ENCODE measurements around the gene ZNF343. TPM values are rescaled to one million over a fixed set of nuclear protein-coding genes. Genes with fewer than 3 reads are reported as not detected.

ZNF343 gene
- total RNA-seq, 1 experiment from 2014 or later, result 3.4 TPM

DNA sequence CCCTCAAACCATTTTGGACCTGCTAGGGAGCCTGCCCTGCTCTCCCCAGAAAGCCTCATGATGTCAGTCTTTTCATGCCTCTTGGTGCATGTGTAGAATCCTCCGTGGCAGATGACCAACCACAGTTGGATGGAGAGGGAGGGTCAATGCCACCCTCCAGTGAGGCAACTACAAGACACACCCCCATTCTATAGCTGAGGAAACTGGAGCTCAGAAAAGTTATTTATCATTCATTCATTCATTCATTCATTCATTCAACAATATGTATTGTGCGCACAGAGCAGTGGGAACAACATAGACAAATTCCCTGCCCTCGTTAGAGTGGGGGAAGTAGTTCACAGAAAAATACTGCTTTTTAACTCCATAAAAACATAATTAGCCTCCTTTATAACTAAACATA is 54.9 kb downstream of the ZNF343 start:
- H3K4me1 Mint-ChIP-seq, result no peaks in the 10 kb centered on the region
- peaks cover 0 to 3% (median 1%) of the 10 kb centered on the region in 3 experiments; a peak in 3 of 7 replicates for H3K36me3 Mint-ChIP-seq (ENCODE audit: insufficient read depth in 1 of 3, low read depth in 3 of 3)
- H3K27ac Mint-ChIP-seq, result no peak overlapping the region
- H2BK5ac ChIP-seq (ENCODE audit: insufficient read length, low read length), result no peak overlapping the region
- H3K9me3 Mint-ChIP-seq, result no peaks in the 10 kb centered on the region
- no peak overlapping the region for H4K8ac ChIP-seq (replicated peaks; ENCODE audit: insufficient read length, low read depth, low read length)
- no peaks in the 10 kb centered on the region for H3K27me3 ChIP-seq (ENCODE audit: insufficient read depth, low read length)
- H3K56ac ChIP-seq (ENCODE audit: insufficient read length, low read depth, low read length), result no peak overlapping the region
- no peak overlapping the region for H3K27ac ChIP-seq (ENCODE audit: insufficient read length, low read depth, low read length)
- no peaks in the 10 kb centered on the region for H4K20me1 ChIP-seq (ENCODE audit: control insufficient read depth, insufficient read depth, insufficient read length)
- H2BK20ac ChIP-seq (ENCODE audit: low read depth, low read length, poor library complexity, severe bottlenecking), result no peak overlapping the region
- no peak overlapping the region for H2AK5ac ChIP-seq (ENCODE audit: insufficient read length, low read length)
- no peak overlapping the region for H3K4me2 ChIP-seq (ENCODE audit: insufficient read depth, insufficient read length, low read length)
- no peak overlapping the region for H3K18ac ChIP-seq (ENCODE audit: insufficient read length, low read depth, low read length)
- no peak overlapping the region for H4K91ac ChIP-seq (ENCODE audit: insufficient read length, low read depth, low read length)
- H3K79me1 ChIP-seq (ENCODE audit: insufficient read depth, low read depth, low read length, poor library complexity, severe bottlenecking), result no peaks in the 10 kb centered on the region
- no CpG with 5 or more reads among the region's 3 CpGs for WGBS (ENCODE audit: extremely low coverage, insufficient read length, low lambda C conversion rate)
- no peak overlapping the region for H2BK15ac ChIP-seq (ENCODE audit: low read depth, low read length)
- no peaks in the 10 kb centered on the region for H3K4me1 ChIP-seq (ENCODE audit: insufficient read depth, low read length)
- no peak overlapping the region for H2BK12ac ChIP-seq (ENCODE audit: insufficient read length, low read depth, low read length)
- H3K9ac ChIP-seq (ENCODE audit: extremely low read depth, insufficient read length, low read length), result no peak overlapping the region
- H2BK120ac ChIP-seq (ENCODE audit: low read depth, low read length, poor library complexity, severe bottlenecking), result no peak overlapping the region
- no peak overlapping the region for H4K5ac ChIP-seq (ENCODE audit: insufficient read length, low read depth, low read length)
- DNase-seq, result no peak
- H3K14ac ChIP-seq (ENCODE audit: insufficient read depth, low read length), result no peak overlapping the region
- H3T11ph ChIP-seq (ENCODE audit: low read length), result no peak overlapping the region
- H3K27me3 Mint-ChIP-seq (ENCODE audit: low read depth), result no peaks in the 10 kb centered on the region
- TF ChIP-seq CTCF (conservative IDR thresholded peaks at IDR 0.05), result no peak
- no peak overlapping the region for H3K4me3 Mint-ChIP-seq
- H3K23ac ChIP-seq (ENCODE audit: insufficient read length, low read depth, low read length), result no peak overlapping the region
- H3K4ac ChIP-seq (ENCODE audit: low read depth, low read length), result no peak overlapping the region
- no peaks in the 10 kb centered on the region for H3K79me2 ChIP-seq (ENCODE audit: insufficient read depth, low read length)
- H2AFZ ChIP-seq (ENCODE audit: low read length), result no peak overlapping the region
- no peaks in the 10 kb centered on the region for H3K9me3 ChIP-seq (ENCODE audit: control insufficient read depth, low read depth, low read length)
- no peaks in the 10 kb centered on the region for H3K23me2 ChIP-seq (ENCODE audit: insufficient read length, low read depth, low read length, poor library complexity, severe bottlenecking)
